ENCODE measurements around the gene RELB.

The RELB gene

GRCh38 chr19:45087531-45087930 lies 86.3 kb downstream of the RELB start:
- DNase-seq, result no peak

All from AML-193 (cell line).